ENCODE results near the gene KIRREL1.

DNA sequence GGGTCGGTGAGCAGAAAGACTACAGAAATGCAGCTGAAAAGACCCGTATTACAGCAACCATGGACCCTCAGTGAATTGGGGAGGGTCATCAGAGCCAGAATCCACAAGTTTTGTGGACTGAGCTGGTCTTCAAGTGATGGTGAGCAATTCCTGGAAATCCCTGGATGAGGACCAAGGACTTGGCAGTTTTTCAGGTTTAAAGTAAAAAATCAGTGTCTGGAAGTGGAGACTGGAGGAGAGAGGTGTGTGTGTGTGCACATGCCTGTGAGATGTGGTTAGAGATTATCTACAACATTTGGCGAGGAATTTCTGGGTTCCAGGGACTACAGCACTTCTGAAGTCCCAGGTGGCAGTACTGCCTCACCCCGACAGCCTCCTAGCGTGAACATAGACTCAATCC is 56.4 kb downstream of the KIRREL1 start:
- TF ChIP-seq, protein P1, sequence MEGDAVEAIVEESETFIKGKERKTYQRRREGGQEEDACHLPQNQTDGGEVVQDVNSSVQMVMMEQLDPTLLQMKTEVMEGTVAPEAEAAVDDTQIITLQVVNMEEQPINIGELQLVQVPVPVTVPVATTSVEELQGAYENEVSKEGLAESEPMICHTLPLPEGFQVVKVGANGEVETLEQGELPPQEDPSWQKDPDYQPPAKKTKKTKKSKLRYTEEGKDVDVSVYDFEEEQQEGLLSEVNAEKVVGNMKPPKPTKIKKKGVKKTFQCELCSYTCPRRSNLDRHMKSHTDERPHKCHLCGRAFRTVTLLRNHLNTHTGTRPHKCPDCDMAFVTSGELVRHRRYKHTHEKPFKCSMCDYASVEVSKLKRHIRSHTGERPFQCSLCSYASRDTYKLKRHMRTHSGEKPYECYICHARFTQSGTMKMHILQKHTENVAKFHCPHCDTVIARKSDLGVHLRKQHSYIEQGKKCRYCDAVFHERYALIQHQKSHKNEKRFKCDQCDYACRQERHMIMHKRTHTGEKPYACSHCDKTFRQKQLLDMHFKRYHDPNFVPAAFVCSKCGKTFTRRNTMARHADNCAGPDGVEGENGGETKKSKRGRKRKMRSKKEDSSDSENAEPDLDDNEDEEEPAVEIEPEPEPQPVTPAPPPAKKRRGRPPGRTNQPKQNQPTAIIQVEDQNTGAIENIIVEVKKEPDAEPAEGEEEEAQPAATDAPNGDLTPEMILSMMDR (IDR thresholded peaks at IDR 0.05), result no peak
- TF ChIP-seq POLR2AphosphoS5 (IDR thresholded peaks at IDR 0.05; ENCODE audit: low read depth, low read length), result no peak

Measured in Panc1 (cell line).